Endothelial cell of umbilical vein (primary cell): ENCODE data around the gene MCUR1. TPM values are rescaled to one million over a fixed set of nuclear protein-coding genes. Genes with fewer than 3 reads are reported as not detected.

Experiments
- BruUV-seq: library from RNA; stranded (reverse); fragments of 400-500 nt; replicated peaks from 2 replicates; lab custom pipeline; 2021; lab: Mats Ljungman, UMichigan
- CTCF ChIA-PET: fragments of 300-600, 350-600 bp; sonication (Branson Sonifier 250); formaldehyde crosslinking; loops from one replicate; lab custom pipeline; 2021; ENCODE audit warnings: antibody characterized with exemption, inconsistent platforms; lab: Charles Lee
- POLR2A ChIA-PET: fragments of 300-600, 350-600 bp; sonication (Branson Sonifier 250); formaldehyde crosslinking; loops from one replicate; lab custom pipeline; 2021; ENCODE audit warnings: antibody characterized with exemption, inconsistent platforms; lab: Charles Lee
- DNase-seq: peaks from one replicate; pipeline ENCODE4 v3.0.0-alpha.2; 2011; ENCODE audit warnings: low read depth, low spot score
- FAIRE-seq: peaks from 2 replicates; lab custom pipeline; 2011; peaks lifted over from hg19 to GRCh38; lab: Jason Lieb, UNC
- H2AFZ ChIP-seq: 2 replicates; pipeline ENCODE4 v1.6.0; 2012; ENCODE audit warnings: low read depth, low read length, control low read depth, inconsistent platforms
- H3K27ac ChIP-seq: 2 replicates; pipeline ENCODE4 v1.5.1; 2011; ENCODE audit warnings: low read depth, mild to moderate bottlenecking, control low read depth, low read length, moderate library complexity; ENCODE audit not compliant: insufficient read depth
- H3K27me3 ChIP-seq, 2 experiments: 2 replicates each; pipeline versions ENCODE4 v1.6.0 to v1.6.1; 2011; ENCODE audit warnings: low read length in 2 of 2, mixed read lengths in 1 of 2; ENCODE audit not compliant: control insufficient read depth in 2 of 2, insufficient read depth in 2 of 2
- H3K36me3 ChIP-seq, 2 experiments: 2 replicates in 1 of 2; 3 replicates in 1 of 2; pipeline ENCODE4 v1.5.1; 2011; ENCODE audit warnings: low read length in 2 of 2, mild to moderate bottlenecking in 1 of 2, moderate library complexity in 1 of 2; ENCODE audit not compliant: control insufficient read depth in 2 of 2, insufficient read depth in 2 of 2; ENCODE audit errors: extremely low read depth in 1 of 2
- H3K4me1 ChIP-seq: 3 replicates; pipeline ENCODE4 v1.5.1; 2011; ENCODE audit warnings: mild to moderate bottlenecking, low read length; ENCODE audit not compliant: control insufficient read depth, insufficient read depth; ENCODE audit errors: extremely low read depth
- H3K4me2 ChIP-seq: 2 replicates; pipeline ENCODE4 v1.6.1; 2011; ENCODE audit warnings: low read length, control low read depth, mixed read lengths; ENCODE audit not compliant: insufficient read depth
- H3K4me3 ChIP-seq, 3 experiments: fragments of 200-600 bp in 1 of 3; sonication (generic), shearing (Covaris generic) in 1 of 3; replicated peaks in 1 of 3; 2 replicates each; pipeline ENCODE4 v1.5.1; 2011 to 2016; ENCODE audit warnings: control low read depth in 3 of 3, low read length in 3 of 3, mild to moderate bottlenecking in 2 of 3, inconsistent platforms in 1 of 3, low read depth in 1 of 3, moderate library complexity in 1 of 3; ENCODE audit not compliant: insufficient read depth in 1 of 3
- H3K79me2 ChIP-seq: 2 replicates; pipeline ENCODE4 v1.6.0; 2012; ENCODE audit warnings: low read length, inconsistent platforms; ENCODE audit not compliant: control insufficient read depth, insufficient read depth
- H3K9ac ChIP-seq: replicated peaks from 2 replicates; pipeline ENCODE3; 2011; ENCODE audit warnings: low read length, control low read depth; ENCODE audit not compliant: insufficient read depth; ENCODE audit errors: extremely low read depth
- H3K9me1 ChIP-seq: replicated peaks from 3 replicates; pipeline ENCODE4 v1.6.0; 2011; ENCODE audit warnings: mild to moderate bottlenecking, low read length; ENCODE audit not compliant: control insufficient read depth, insufficient read depth; ENCODE audit errors: extremely low read depth
- H3K9me3 ChIP-seq: replicated peaks from 2 replicates; pipeline ENCODE4 v1.5.1; 2012; ENCODE audit warnings: low read length, inconsistent platforms; ENCODE audit not compliant: control insufficient read depth, insufficient read depth
- H4K20me1 ChIP-seq: replicated peaks from 2 replicates; pipeline ENCODE3; 2011; ENCODE audit warnings: mild to moderate bottlenecking, low read length; ENCODE audit not compliant: control insufficient read depth, insufficient read depth; ENCODE audit errors: extremely low read depth
- EZH2 ChIP-seq: IDR thresholded peaks from 2 replicates; pipeline ENCODE4 v1.6.1; 2012; ENCODE audit warnings: borderline replicate concordance, low read depth, mild to moderate bottlenecking, moderate library complexity, low read length, inconsistent platforms; ENCODE audit not compliant: severe bottlenecking
- FOS ChIP-seq: IDR thresholded peaks from 2 replicates; pipeline ENCODE4 v1.6.1; 2011; ENCODE audit warnings: mild to moderate bottlenecking, low read length, moderate library complexity, borderline replicate concordance; ENCODE audit not compliant: insufficient read depth
- GATA2 ChIP-seq: IDR thresholded peaks from 2 replicates; pipeline ENCODE4 v1.7.0; 2011; ENCODE audit warnings: low read depth, mild to moderate bottlenecking, moderate library complexity, mixed read lengths, low read length; ENCODE audit not compliant: insufficient read length, insufficient read depth
- JUN ChIP-seq: IDR thresholded peaks from 2 replicates; pipeline ENCODE4 v1.6.1; 2011; ENCODE audit warnings: borderline replicate concordance, low read depth; ENCODE audit not compliant: insufficient read length, insufficient read depth
- MYC ChIP-seq: IDR thresholded peaks from one replicate; pipeline ENCODE4 v1.6.1; 2011; ENCODE audit warnings: mild to moderate bottlenecking, low read depth, low read length
- POLR2A ChIP-seq: IDR thresholded peaks from 2 replicates; pipeline ENCODE4 v1.6.1; 2012; ENCODE audit warnings: low read depth, mild to moderate bottlenecking, control low read depth, low read length
- POLR2AphosphoS5 ChIP-seq: IDR thresholded peaks from 2 replicates; pipeline ENCODE4 v1.6.1; 2012; ENCODE audit warnings: low read depth, mild to moderate bottlenecking, control low read depth, low read length, moderate library complexity; ENCODE audit not compliant: insufficient read depth
- dilution Hi-C: fragments of 300-500 bp; cut with MboI; formaldehyde crosslinking; loops from one replicate; pipeline ENCODE4 v1.15.0; 2019; ENCODE audit warnings: low sequenced_read_pairs; ENCODE audit not compliant: extremely low pct_ligation_motif_present
- intact Hi-C: fragments of 100-400 bp; cut with micrococcal nuclease; formaldehyde crosslinking; loops from one replicate; pipeline ENCODE4 v1.10.0; 2022
- polyA plus RNA-seq, 4 experiments: library from polyadenylated mRNA; depleted of rRNA in 3 of 4; stranded (reverse) in 3 of 4; unstranded in 1 of 4; fragments of >200 nt; gene quantifications; 2 replicates each; pipeline versions ENCODE4 v1.2.1 to v1.2.3, GENCODE V29; 2011 to 2012; ENCODE audit warnings: missing spikeins in 1 of 4
- total RNA-seq: library from RNA; stranded (reverse); gene quantifications from 2 replicates; pipeline ENCODE4 v1.2.3, GENCODE V29; 2021
- TF ChIP-seq, protein P1 (sequence below), 2 donors: IDR thresholded peaks; 1 replicate in 1 of 2; 2 replicates in 1 of 2; pipeline ENCODE4 v1.5.1; 2011; ENCODE audit warnings: low read length in 2 of 2, mild to moderate bottlenecking in 2 of 2, moderate library complexity in 2 of 2, control low read depth in 1 of 2, inconsistent platforms in 1 of 2, low read depth in 1 of 2; ENCODE audit not compliant: insufficient read depth in 1 of 2; ENCODE audit errors: extremely low read depth in 1 of 2
- TF ChIP-seq, protein P2 (sequence below): IDR thresholded peaks from 2 replicates; pipeline ENCODE4 v1.6.1; 2011; ENCODE audit not compliant: insufficient read depth, insufficient read length

The MCUR1 gene
- total and polyA plus RNA-seq, 2 donors (not counting 3 experiments of a cell fraction or from before 2014, with no cell fraction given): 6.2 to 21.2 TPM

GRCh38 chr6:13803581-13803980, 10.8 kb downstream of the MCUR1 start:
- intact Hi-C loops (no loop called here), dilution Hi-C loops (no loop called here)
- H3K27me3 ChIP-seq: no peaks in the 10 kb centered on the region
- no peaks in the 10 kb centered on the region for H3K4me1 ChIP-seq
- H3K79me2 ChIP-seq: no peaks in the 10 kb centered on the region
- peaks cover 4 to 8% of the 10 kb centered on the region in 2 experiments for H3K36me3 ChIP-seq
- H3K4me3 ChIP-seq: no peak overlapping the region
- TF ChIP-seq MYC: no peak
- TF ChIP-seq, protein P1, sequence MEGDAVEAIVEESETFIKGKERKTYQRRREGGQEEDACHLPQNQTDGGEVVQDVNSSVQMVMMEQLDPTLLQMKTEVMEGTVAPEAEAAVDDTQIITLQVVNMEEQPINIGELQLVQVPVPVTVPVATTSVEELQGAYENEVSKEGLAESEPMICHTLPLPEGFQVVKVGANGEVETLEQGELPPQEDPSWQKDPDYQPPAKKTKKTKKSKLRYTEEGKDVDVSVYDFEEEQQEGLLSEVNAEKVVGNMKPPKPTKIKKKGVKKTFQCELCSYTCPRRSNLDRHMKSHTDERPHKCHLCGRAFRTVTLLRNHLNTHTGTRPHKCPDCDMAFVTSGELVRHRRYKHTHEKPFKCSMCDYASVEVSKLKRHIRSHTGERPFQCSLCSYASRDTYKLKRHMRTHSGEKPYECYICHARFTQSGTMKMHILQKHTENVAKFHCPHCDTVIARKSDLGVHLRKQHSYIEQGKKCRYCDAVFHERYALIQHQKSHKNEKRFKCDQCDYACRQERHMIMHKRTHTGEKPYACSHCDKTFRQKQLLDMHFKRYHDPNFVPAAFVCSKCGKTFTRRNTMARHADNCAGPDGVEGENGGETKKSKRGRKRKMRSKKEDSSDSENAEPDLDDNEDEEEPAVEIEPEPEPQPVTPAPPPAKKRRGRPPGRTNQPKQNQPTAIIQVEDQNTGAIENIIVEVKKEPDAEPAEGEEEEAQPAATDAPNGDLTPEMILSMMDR (IDR thresholded peaks at IDR 0.05; ENCODE audit: extremely low read depth in 1 of 2, insufficient read depth in 1 of 2, low read depth in 1 of 2, low read length in 2 of 2): no peak
- H3K27ac ChIP-seq: no peak overlapping the region
- no peak for FAIRE-seq
- H3K9me3 ChIP-seq: no peaks in the 10 kb centered on the region
- no peaks in the 10 kb centered on the region for H4K20me1 ChIP-seq
- H3K9ac ChIP-seq: no peak overlapping the region
- no peak for DNase-seq
- POLR2A ChIA-PET: no interaction called here
- no peaks in the 10 kb centered on the region for H3K9me1 ChIP-seq
- H3K4me2 ChIP-seq: no peak overlapping the region
- no TSS peak for BruUV-seq
- CTCF ChIA-PET: interaction anchor here (1.1 kb wide), 1 partner anchor 9 kb away, joined by 5 read pairs; no protein-coding TSS in a partner anchor
- H2AFZ ChIP-seq: no peak overlapping the region

DNA sequence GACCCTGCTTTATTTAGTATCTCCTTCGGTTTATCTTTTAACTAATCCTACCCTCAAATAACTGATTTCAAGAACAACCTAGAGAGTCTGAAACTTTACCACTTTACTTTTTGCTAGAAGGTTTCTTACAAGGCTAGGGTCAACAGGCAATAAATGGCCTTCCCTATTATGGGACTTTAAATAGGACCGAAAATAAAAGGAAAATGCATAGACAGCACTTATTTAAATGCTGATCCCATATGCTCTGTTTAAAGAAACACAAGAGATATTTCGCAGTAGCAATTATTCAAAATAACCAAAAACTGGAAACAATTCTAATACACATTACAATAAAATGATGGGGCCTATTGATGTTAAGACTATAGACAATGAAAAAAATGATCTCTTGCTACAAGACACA, 13.7 kb downstream of the MCUR1 start:
- intact Hi-C loops: no loop called here
- no peak overlapping the region for H2AFZ ChIP-seq

More for the DNA sequence above, 13.7 kb downstream of the MCUR1 start:
- dilution Hi-C loops: no loop called here
- H3K27ac ChIP-seq: no peak overlapping the region
- BruUV-seq: no TSS peak
- TF ChIP-seq FOS (no peak), JUN (no peak), EZH2 (no peak), POLR2AphosphoS5 (no peak), MYC (no peak), POLR2A (no peak), GATA2 (no peak)
- TF ChIP-seq, protein P1 (IDR thresholded peaks at IDR 0.05; ENCODE audit: extremely low read depth in 1 of 2, insufficient read depth in 1 of 2, low read depth in 1 of 2, low read length in 2 of 2): no peak
- TF ChIP-seq, protein P2, sequence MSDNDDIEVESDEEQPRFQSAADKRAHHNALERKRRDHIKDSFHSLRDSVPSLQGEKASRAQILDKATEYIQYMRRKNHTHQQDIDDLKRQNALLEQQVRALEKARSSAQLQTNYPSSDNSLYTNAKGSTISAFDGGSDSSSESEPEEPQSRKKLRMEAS: no peak
- no peaks in the 10 kb centered on the region for H3K27me3 ChIP-seq
- ChIA-PET POLR2A (no interaction called here), CTCF (no interaction called here)
- no peaks in the 10 kb centered on the region for H3K79me2 ChIP-seq
- no peak overlapping the region for H3K4me2 ChIP-seq
- DNase-seq (no peak), FAIRE-seq (no peak)
- no peaks in the 10 kb centered on the region for H3K9me3 ChIP-seq
- H3K4me1 ChIP-seq: no peaks in the 10 kb centered on the region
- H3K9me1 ChIP-seq: no peaks in the 10 kb centered on the region
- H3K9ac ChIP-seq: no peak overlapping the region
- no peak overlapping the region for H3K4me3 ChIP-seq
- no peaks in the 10 kb centered on the region for H4K20me1 ChIP-seq
- peaks cover 4 to 8% of the 10 kb centered on the region in 2 experiments for H3K36me3 ChIP-seq
